Ascending aorta (tissue), 2 donors: ENCODE measurements around the gene DIP2C. TPM values are rescaled to one million over a fixed set of nuclear protein-coding genes. Genes with fewer than 3 reads are reported as not detected.
"Not testable (repeated sequence)": the region's sequence is repeated elsewhere in the genome, so short reads cannot be mapped to it uniquely, and the experiment has no call there.

ENCODE experiments used
- DNase-seq, 2 donors: peaks; one replicate each; pipeline ENCODE4 v3.0.0-alpha.2; 2019; ENCODE audit warnings: low spot score in 2 of 2
- H3K27ac ChIP-seq, 2 donors: fragments of 200-600 bp; sonication (generic); one replicate each; pipeline ENCODE4 v1.5.1; 2016 to 2017; ENCODE audit warnings: mild to moderate bottlenecking in 1 of 2
- H3K27me3 ChIP-seq: fragments of 200-600 bp; sonication (generic); one replicate; pipeline ENCODE4 v1.5.1; 2017
- H3K36me3 ChIP-seq, 2 donors: fragments of 200-600 bp; sonication (generic); one replicate each; pipeline ENCODE4 v1.5.1; 2016
- H3K4me1 ChIP-seq, 2 donors: fragments of 200-600 bp; sonication (generic); one replicate each; pipeline ENCODE4 v1.5.1; 2016 to 2017; ENCODE audit warnings: mild to moderate bottlenecking in 1 of 2
- H3K4me3 ChIP-seq, 2 donors: fragments of 200-600 bp; sonication (generic); one replicate each; pipeline ENCODE4 v1.5.1; 2016 to 2017; ENCODE audit warnings: mild to moderate bottlenecking in 1 of 2
- H3K9me3 ChIP-seq, 2 donors: fragments of 200-600 bp; sonication (generic); one replicate each; pipeline ENCODE4 v1.5.1; 2016
- CTCF ChIP-seq, 3 experiments: fragments of 200-600 bp in 2 of 3; fragments of 450-650 bp in 1 of 3; sonication (generic) in 2 of 3; IDR thresholded peaks; one replicate each; pipeline ENCODE4 v1.5.1; 2016 to 2019; ENCODE audit warnings: antibody characterized with exemption in 3 of 3, mild to moderate bottlenecking in 1 of 3, moderate library complexity in 1 of 3
- intact Hi-C: fragments of 100-400 bp; cut with DNase I; formaldehyde crosslinking; loops from one replicate; pipeline ENCODE4 v1.15.1; 2023
- total RNA-seq: library from RNA; depleted of rRNA; stranded (reverse); fragments of >200 nt; gene quantifications from one replicate; pipeline ENCODE4 v1.1.0, GENCODE V29; 2016

The DIP2C gene
- total RNA-seq, 1 donor from 2014 or later, result 14.7 TPM

GRCh38 chr10:598415-599170 is 90.9 kb downstream of the DIP2C start:
- Histone ChIP-seq H3K27ac (peak overlapping the region; percentile 92 to 95), H3K27me3 (no peaks in the 10 kb centered on the region), H3K9me3 (no peaks in the 10 kb centered on the region), H3K4me3 (no peak overlapping the region), H3K36me3 (no peaks in the 10 kb centered on the region), H3K4me1 (peaks cover 6 to 53% of the 10 kb centered on the region in 2 donors)
- peak in 1 of 2 donors; percentile 69 for DNase-seq
- intact Hi-C loops, result loop anchor here (5.0 kb wide), 1 partner anchor 64 kb away; no protein-coding TSS in a partner anchor
- TF ChIP-seq CTCF (IDR thresholded peaks at IDR 0.05), result no peak

GRCh38 chr10:597976-598375 is 91.5 kb downstream of the DIP2C start:
- no peak for TF ChIP-seq CTCF (IDR thresholded peaks at IDR 0.05)
- Histone ChIP-seq H3K4me1 (peaks cover 6 to 57% of the 10 kb centered on the region in 2 donors), H3K4me3 (no peak overlapping the region), H3K9me3 (no peaks in the 10 kb centered on the region), H3K27ac (peak overlapping the region; percentile 92 to 95), H3K36me3 (no peaks in the 10 kb centered on the region), H3K27me3 (no peaks in the 10 kb centered on the region)
- intact Hi-C loops, result loop anchor here (5.0 kb wide), 1 partner anchor 64 kb away; no protein-coding TSS in a partner anchor
- DNase-seq, result peak in 1 of 2 donors; percentile 61

GRCh38 chr10:596725-597345 is 92.6 kb downstream of the DIP2C start:
- no peaks in the 10 kb centered on the region for H3K36me3 ChIP-seq
- no peaks in the 10 kb centered on the region for H3K27me3 ChIP-seq
- peak overlapping the region in 1 of 2 donors; percentile 95 for H3K27ac ChIP-seq
- TF ChIP-seq CTCF (IDR thresholded peaks at IDR 0.05), result no peak
- peaks cover 6 to 49% of the 10 kb centered on the region in 2 donors for H3K4me1 ChIP-seq
- intact Hi-C loops, result loop anchor here (5.0 kb wide), 1 partner anchor 65 kb away; no protein-coding TSS in a partner anchor
- H3K9me3 ChIP-seq, result no peaks in the 10 kb centered on the region
- no peak overlapping the region for H3K4me3 ChIP-seq
- DNase-seq, result peak in 1 of 2 donors; percentile 60

- H3K27ac ChIP-seq, H3K27me3 ChIP-seq, H3K9me3 ChIP-seq, H3K36me3 ChIP-seq, H3K4me3 ChIP-seq, DNase-seq: not testable (repeated sequence)
- intact Hi-C loops, result loop anchor here (5.0 kb wide), 1 partner anchor 66 kb away; no protein-coding TSS in a partner anchor
- peaks cover 6 to 42% of the 10 kb centered on the region in 2 donors for H3K4me1 ChIP-seq
Measured at GRCh38 chr10:596131-596530, 93.3 kb downstream of the DIP2C start.

- no peak overlapping the region for H3K4me3 ChIP-seq
- peaks cover 3 to 36% of the 10 kb centered on the region in 2 donors for H3K4me1 ChIP-seq
- no peak overlapping the region for H3K27ac ChIP-seq
- no peak for DNase-seq
- no peaks in the 10 kb centered on the region for H3K36me3 ChIP-seq
- intact Hi-C loops, result loop anchor here (5.0 kb wide), 1 partner anchor 67 kb away; no protein-coding TSS in a partner anchor
- H3K9me3 ChIP-seq, result no peaks in the 10 kb centered on the region
- TF ChIP-seq CTCF (IDR thresholded peaks at IDR 0.05), result no peak
- H3K27me3 ChIP-seq, result no peaks in the 10 kb centered on the region
Measured at GRCh38 chr10:595473-595872, 94.0 kb downstream of the DIP2C start.
